WTC11 (cell line): ENCODE measurements around the gene INCENP. TPM values are rescaled to one million over a fixed set of nuclear protein-coding genes. Genes with fewer than 3 reads are reported as not detected.

Experiments used
- ATAC-seq: fragments of 200-7000 bp; cut with Tn5 transposase; 2 replicates; pipeline ENCODE4 v1.10.0; 2021; ENCODE audit warnings: mild to moderate bottlenecking, moderate library complexity
- CTCF ChIA-PET: fragments of 300-600 bp; sonication (Branson Sonifier 250); formaldehyde crosslinking; loops from one replicate; lab custom pipeline; 2021; ENCODE audit warnings: antibody characterized with exemption; lab: Charles Lee
- POLR2A ChIA-PET: fragments of 350-600 bp; sonication (Branson Sonifier 250); formaldehyde crosslinking; loops from one replicate; lab custom pipeline; 2021; ENCODE audit warnings: antibody characterized with exemption; lab: Charles Lee
- DNase-seq: peaks from one replicate; pipeline ENCODE4 v3.0.0; 2021; ENCODE audit warnings: low spot score
- H3K27ac Mint-ChIP-seq: 2 replicates; pipeline ENCODE4 v1.8.0; 2021; ENCODE audit warnings: mixed read lengths
- H3K27me3 Mint-ChIP-seq: 2 replicates; pipeline ENCODE4 v1.8.0; 2021; ENCODE audit warnings: low read depth, mild to moderate bottlenecking, moderate library complexity, mixed read lengths
- H3K36me3 Mint-ChIP-seq: 2 replicates; pipeline ENCODE4 v1.8.0; 2021; ENCODE audit warnings: mixed read lengths
- H3K4me1 Mint-ChIP-seq: 2 replicates; pipeline ENCODE4 v1.8.0; 2022; ENCODE audit warnings: mixed read lengths
- H3K4me3 Mint-ChIP-seq: 2 replicates; pipeline ENCODE4 v1.8.0; 2021; ENCODE audit warnings: mild to moderate bottlenecking, moderate library complexity, mixed read lengths
- H3K9me3 Mint-ChIP-seq: 2 replicates; pipeline ENCODE4 v1.8.0; 2021; ENCODE audit warnings: mixed read lengths
- AR ChIP-seq: fragments of 250-450 bp; sonication (Bioruptor Pico); IDR thresholded peaks from 2 replicates; pipeline ENCODE4 v1.9.0; 2021; ENCODE audit warnings: mild to moderate bottlenecking
- ATF3 ChIP-seq: sonication (generic); formaldehyde crosslinking; conservative IDR thresholded peaks from 2 replicates; pipeline ENCODE4 v1.8.1; 2022; ENCODE audit warnings: mild to moderate bottlenecking, missing genetic modification reagents
- CREM ChIP-seq: sonication (generic); formaldehyde crosslinking; IDR thresholded peaks from 2 replicates; pipeline ENCODE4 v1.8.1; 2022; ENCODE audit warnings: mild to moderate bottlenecking, missing genetic modification reagents, moderate library complexity
- CTCF ChIP-seq: fragments of 200-600 bp; IDR thresholded peaks from 2 replicates; pipeline ENCODE4 v1.8.0; 2022; ENCODE audit warnings: antibody characterized with exemption
- EMX1 ChIP-seq: fragments of 250-450 bp; sonication (Bioruptor Pico); IDR thresholded peaks from 2 replicates; pipeline ENCODE4 v1.8.0; 2021; ENCODE audit warnings: mild to moderate bottlenecking
- GABPB1 ChIP-seq: sonication (generic); formaldehyde crosslinking; IDR thresholded peaks from 2 replicates; pipeline ENCODE4 v1.8.1; 2023; ENCODE audit warnings: mild to moderate bottlenecking, missing genetic modification reagents
- IRF1 ChIP-seq: sonication (generic); formaldehyde crosslinking; IDR thresholded peaks from 2 replicates; pipeline ENCODE4 v1.8.0; 2023; ENCODE audit warnings: missing genetic modification reagents
- NFYB ChIP-seq: sonication (generic); formaldehyde crosslinking; conservative IDR thresholded peaks from 2 replicates; pipeline ENCODE4 v1.8.0; 2022; ENCODE audit warnings: low read depth, missing genetic modification reagents
- NR2C2 ChIP-seq: sonication (generic); formaldehyde crosslinking; IDR thresholded peaks from 2 replicates; pipeline ENCODE4 v1.8.0; 2022; ENCODE audit warnings: mild to moderate bottlenecking, missing genetic modification reagents
- NR3C1 ChIP-seq: sonication (generic); formaldehyde crosslinking; conservative IDR thresholded peaks from 2 replicates; pipeline ENCODE4 v1.8.1; 2023; ENCODE audit warnings: low read depth, mild to moderate bottlenecking, missing genetic modification reagents
- PREB ChIP-seq: sonication (generic); formaldehyde crosslinking; IDR thresholded peaks from 2 replicates; pipeline ENCODE4 v1.8.1; 2022; ENCODE audit warnings: mild to moderate bottlenecking, missing genetic modification reagents, moderate library complexity, borderline replicate concordance
- SMAD3 ChIP-seq: sonication (generic); formaldehyde crosslinking; IDR thresholded peaks from 2 replicates; pipeline ENCODE4 v1.8.0; 2022; ENCODE audit warnings: missing genetic modification reagents, mild to moderate bottlenecking, borderline replicate concordance
- USF1 ChIP-seq: sonication (generic); formaldehyde crosslinking; IDR thresholded peaks from 2 replicates; pipeline ENCODE4 v1.8.0; 2022; ENCODE audit warnings: mild to moderate bottlenecking, missing genetic modification reagents
- ZMAT4 ChIP-seq: fragments of 250-450 bp; sonication (Bioruptor Pico); IDR thresholded peaks from 2 replicates; pipeline ENCODE4 v1.9.0; 2021; ENCODE audit warnings: mild to moderate bottlenecking
- ZNF138 ChIP-seq: sonication (generic); formaldehyde crosslinking; conservative IDR thresholded peaks from 2 replicates; pipeline ENCODE4 v1.8.1; 2022; ENCODE audit warnings: mild to moderate bottlenecking, moderate library complexity, missing genetic modification reagents
- ZNF416 ChIP-seq: fragments of 250-450 bp; sonication (Bioruptor Pico); IDR thresholded peaks from 2 replicates; pipeline ENCODE4 v1.9.0; 2021; ENCODE audit warnings: mild to moderate bottlenecking, inconsistent platforms
- ZNF423 ChIP-seq: fragments of 250-450 bp; sonication (Bioruptor Pico); IDR thresholded peaks from 2 replicates; pipeline ENCODE4 v2.1.2; 2022; ENCODE audit warnings: mild to moderate bottlenecking, moderate library complexity
- ZNF512 ChIP-seq: sonication (generic); formaldehyde crosslinking; IDR thresholded peaks from 2 replicates; pipeline ENCODE4 v1.8.1; 2022; ENCODE audit warnings: missing genetic modification reagents, borderline replicate concordance
- ZNF532 ChIP-seq: fragments of 250-450 bp; sonication (Bioruptor Pico); IDR thresholded peaks from 2 replicates; pipeline ENCODE4 v1.9.0; 2021; ENCODE audit warnings: mild to moderate bottlenecking, borderline replicate concordance
- ZNF671 ChIP-seq: fragments of 250-450 bp; sonication (Bioruptor Pico); IDR thresholded peaks from 2 replicates; pipeline ENCODE4 v1.8.0; 2021; ENCODE audit warnings: mild to moderate bottlenecking
- total RNA-seq: library from RNA; stranded (reverse); gene quantifications from 3 replicates; pipeline ENCODE4 v1.2.3, GENCODE V29; 2021

The INCENP gene
- total RNA-seq, 1 experiment from 2014 or later = 158 TPM

- CTCF ChIA-PET = interaction anchor here (0.9 to 5.4 kb wide), 5 partner anchors 24 to 309 kb away, joined by 3 to 136 read pairs (median 111); partner anchors contain the start of gene BEST1
- TF ChIP-seq ATF3 (no peak), IRF1 (CRISPR knock-in tag) (no peak), NR3C1 (CRISPR knock-in tag) (no peak), ZNF138 (CRISPR knock-in tag) (no peak), ZMAT4 (no peak), ZNF671 (CRISPR knock-in tag) (no peak), PREB (CRISPR knock-in tag) (no peak), SMAD3 (CRISPR knock-in tag) (no peak), CREM (CRISPR knock-in tag) (no peak), ZNF416 (CRISPR knock-in tag) (no peak), ZNF532 (CRISPR knock-in tag) (no peak), ZNF512 (CRISPR knock-in tag) (no peak), ZNF423 (no peak), GABPB1 (no peak), AR (CRISPR knock-in tag) (no peak), NR2C2 (no peak), CTCF (no peak), EMX1 (CRISPR knock-in tag) (no peak), USF1 (CRISPR knock-in tag) (no peak), NFYB (CRISPR knock-in tag) (no peak)
- TF ChIP-seq, all 79 proteins: peak for 0
- H3K36me3 Mint-ChIP-seq = peaks cover 4% of the 10 kb centered on the region
- no peak overlapping the region for H3K27ac Mint-ChIP-seq
- DNase-seq (no peak), ATAC-seq (no peak)
- peaks cover 17% of the 10 kb centered on the region for H3K9me3 Mint-ChIP-seq
- POLR2A ChIA-PET = no interaction called here
- peaks cover 22% of the 10 kb centered on the region for H3K4me1 Mint-ChIP-seq
- H3K4me3 Mint-ChIP-seq = no peak overlapping the region
- peaks cover 4% of the 10 kb centered on the region; the same call in 1 of the 2 replicates for H3K27me3 Mint-ChIP-seq
These were observed 18.1 kb upstream of the INCENP start for GRCh38 chr11:62105667-62106191.
